BJ (cell line): Measurements from ENCODE around the gene SLC34A3. TPM values are rescaled to one million over a fixed set of nuclear protein-coding genes. Genes with fewer than 3 reads are reported as not detected.

ENCODE experiments used
- CTCF ChIA-PET: fragments of 350-600 bp; formaldehyde crosslinking; extraction: SDS; loops from one replicate; lab custom pipeline; 2021; ENCODE audit warnings: antibody characterized with exemption, inconsistent platforms; lab: Yijun Ruan, JAX
- POLR2A ChIA-PET: fragments of 300-600 bp; sonication (Branson Sonifier 250); formaldehyde crosslinking; extraction: SDS; loops from one replicate; lab custom pipeline; 2021; ENCODE audit warnings: antibody characterized with exemption; lab: Charles Lee
- DNase-seq: peaks from one replicate; pipeline ENCODE4 v3.0.0-alpha.2; 2011; ENCODE audit warnings: low read depth
- H3K27me3 ChIP-seq: 2 replicates; pipeline ENCODE4 v1.6.0; 2011; ENCODE audit warnings: low read length; ENCODE audit not compliant: control insufficient read depth, insufficient read depth
- H3K36me3 ChIP-seq: 2 replicates; pipeline ENCODE4 v1.5.1; 2011; ENCODE audit warnings: low read length; ENCODE audit not compliant: control insufficient read depth, insufficient read depth
- H3K4me3 ChIP-seq: 2 replicates; pipeline ENCODE4 v1.5.1; 2011; ENCODE audit warnings: low read depth, mild to moderate bottlenecking, control low read depth, low read length
- polyA plus RNA-seq: library from polyadenylated mRNA; depleted of rRNA; stranded (reverse); fragments of >200 nt; gene quantifications from 2 replicates; pipeline ENCODE4 v1.2.3, GENCODE V29; 2011
- TF ChIP-seq, protein P1 (sequence below): IDR thresholded peaks from 2 replicates; pipeline ENCODE4 v1.5.1; 2011; ENCODE audit warnings: low read depth, mild to moderate bottlenecking, control low read depth, inconsistent platforms, low read length, moderate library complexity; ENCODE audit not compliant: insufficient read depth

Gene SLC34A3
- polyA plus RNA-seq, 1 experiment, result not detected

GRCh38 chr9:137194909-137195308, 35.8 kb upstream of the SLC34A3 start:
- no peaks in the 10 kb centered on the region for H3K27me3 ChIP-seq
- no peak overlapping the region for H3K4me3 ChIP-seq
- ChIA-PET POLR2A (no interaction called here), CTCF (interaction anchor here (1.1 kb wide), 1 partner anchor 33 kb away, joined by 3 read pairs; the partner anchor contains the start of gene RNF224)
- DNase-seq, result no peak
- peaks cover 18% of the 10 kb centered on the region for H3K36me3 ChIP-seq
- TF ChIP-seq, protein P1, sequence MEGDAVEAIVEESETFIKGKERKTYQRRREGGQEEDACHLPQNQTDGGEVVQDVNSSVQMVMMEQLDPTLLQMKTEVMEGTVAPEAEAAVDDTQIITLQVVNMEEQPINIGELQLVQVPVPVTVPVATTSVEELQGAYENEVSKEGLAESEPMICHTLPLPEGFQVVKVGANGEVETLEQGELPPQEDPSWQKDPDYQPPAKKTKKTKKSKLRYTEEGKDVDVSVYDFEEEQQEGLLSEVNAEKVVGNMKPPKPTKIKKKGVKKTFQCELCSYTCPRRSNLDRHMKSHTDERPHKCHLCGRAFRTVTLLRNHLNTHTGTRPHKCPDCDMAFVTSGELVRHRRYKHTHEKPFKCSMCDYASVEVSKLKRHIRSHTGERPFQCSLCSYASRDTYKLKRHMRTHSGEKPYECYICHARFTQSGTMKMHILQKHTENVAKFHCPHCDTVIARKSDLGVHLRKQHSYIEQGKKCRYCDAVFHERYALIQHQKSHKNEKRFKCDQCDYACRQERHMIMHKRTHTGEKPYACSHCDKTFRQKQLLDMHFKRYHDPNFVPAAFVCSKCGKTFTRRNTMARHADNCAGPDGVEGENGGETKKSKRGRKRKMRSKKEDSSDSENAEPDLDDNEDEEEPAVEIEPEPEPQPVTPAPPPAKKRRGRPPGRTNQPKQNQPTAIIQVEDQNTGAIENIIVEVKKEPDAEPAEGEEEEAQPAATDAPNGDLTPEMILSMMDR, result no peak

- no peak for DNase-seq
- H3K4me3 ChIP-seq, result no peak overlapping the region
- POLR2A ChIA-PET, result no interaction called here
- peaks cover 10% of the 10 kb centered on the region for H3K36me3 ChIP-seq
- TF ChIP-seq, protein P1, result no peak
- CTCF ChIA-PET, result interaction anchor here (1.1 kb wide), 1 partner anchor 32 kb away, joined by 3 read pairs; the partner anchor contains the start of gene RNF224
- no peaks in the 10 kb centered on the region for H3K27me3 ChIP-seq
These were observed 35.0 kb upstream of the SLC34A3 start for GRCh38 chr9:137195525-137196220.

DNA sequence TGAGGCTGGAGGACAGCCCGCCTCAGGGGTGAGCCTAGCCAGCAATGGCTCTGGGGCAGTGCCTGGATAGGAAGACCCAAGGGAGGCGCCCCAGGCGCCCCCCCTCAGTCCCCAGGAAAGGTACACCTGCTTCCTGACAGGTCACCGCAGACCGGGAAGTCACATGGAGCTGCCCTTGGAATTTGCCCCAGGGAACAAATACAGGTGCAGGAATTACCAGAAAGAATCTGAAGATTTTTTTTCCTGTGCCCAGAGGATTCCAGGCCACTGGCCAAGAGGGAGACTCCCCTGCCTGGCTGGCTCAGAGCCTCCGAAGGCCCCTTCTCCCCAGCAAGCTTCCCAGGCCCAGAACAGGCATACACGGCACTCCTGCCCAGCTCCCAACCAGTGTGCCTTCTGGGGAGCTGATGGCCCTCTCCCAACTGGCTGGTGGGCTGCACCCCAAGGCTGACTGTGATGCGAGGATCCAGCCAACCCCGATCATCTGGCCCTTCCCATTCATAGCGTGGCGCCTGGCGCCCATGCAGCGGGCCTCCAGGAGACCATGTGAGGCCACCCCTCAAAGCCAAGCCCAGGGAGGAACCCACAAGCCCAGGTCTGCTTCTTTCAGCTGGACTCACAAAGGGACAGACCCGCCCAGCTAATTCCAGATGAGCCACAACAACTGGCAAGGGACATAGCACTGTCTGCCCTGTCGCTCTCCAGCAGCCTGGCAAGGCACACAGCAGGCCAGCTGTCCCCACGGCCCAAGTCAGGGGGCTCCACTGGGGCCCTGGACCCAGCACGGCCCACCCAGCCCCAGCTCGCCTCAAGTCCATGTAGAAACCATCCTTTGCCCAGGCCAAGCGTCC, 32.4 kb upstream of the SLC34A3 start:
- ChIA-PET CTCF (interaction anchor here (0.5 to 1.0 kb wide), 2 partner anchors 21 to 146 kb away, joined by 3 read pairs; no protein-coding TSS in a partner anchor), POLR2A (no interaction called here)
- no peaks in the 10 kb centered on the region; the same call in 1 of the 2 replicates for H3K36me3 ChIP-seq
- TF ChIP-seq, protein P1, result no peak
- no peak for DNase-seq
- no peaks in the 10 kb centered on the region for H3K27me3 ChIP-seq
- H3K4me3 ChIP-seq, result no peak overlapping the region

GRCh38 chr9:137198902-137199283, 31.8 kb upstream of the SLC34A3 start:
- no peak for DNase-seq
- 0 out of 2 replicates have a peak overlapping the region, but pooled peaks have one; percentile 1 for H3K4me3 ChIP-seq
- CTCF ChIA-PET, result interaction anchor here (0.8 to 1.0 kb wide), 2 partner anchors 10 to 22 kb away, joined by 3 read pairs; no protein-coding TSS in a partner anchor
- TF ChIP-seq, protein P1, result no peak
- no peaks in the 10 kb centered on the region for H3K27me3 ChIP-seq
- no peaks in the 10 kb centered on the region; the same call in 1 of the 2 replicates for H3K36me3 ChIP-seq
- POLR2A ChIA-PET, result interaction anchor here (1.0 kb wide), 1 partner anchor 10 kb away, joined by 3 read pairs; no protein-coding TSS in a partner anchor
